Cerebellar cortex (tissue), 1 donor: Measurements from ENCODE around the gene S1PR2.
"Not testable (repeated sequence)": the region's sequence is repeated elsewhere in the genome, so short reads cannot be mapped to it uniquely, and the experiment has no call there.

ENCODE experiments used
- DNase-seq: peaks from one replicate; pipeline ENCODE4 v3.0.0-alpha.2; 2015; ENCODE audit warnings: low spot score

The S1PR2 gene

DNA sequence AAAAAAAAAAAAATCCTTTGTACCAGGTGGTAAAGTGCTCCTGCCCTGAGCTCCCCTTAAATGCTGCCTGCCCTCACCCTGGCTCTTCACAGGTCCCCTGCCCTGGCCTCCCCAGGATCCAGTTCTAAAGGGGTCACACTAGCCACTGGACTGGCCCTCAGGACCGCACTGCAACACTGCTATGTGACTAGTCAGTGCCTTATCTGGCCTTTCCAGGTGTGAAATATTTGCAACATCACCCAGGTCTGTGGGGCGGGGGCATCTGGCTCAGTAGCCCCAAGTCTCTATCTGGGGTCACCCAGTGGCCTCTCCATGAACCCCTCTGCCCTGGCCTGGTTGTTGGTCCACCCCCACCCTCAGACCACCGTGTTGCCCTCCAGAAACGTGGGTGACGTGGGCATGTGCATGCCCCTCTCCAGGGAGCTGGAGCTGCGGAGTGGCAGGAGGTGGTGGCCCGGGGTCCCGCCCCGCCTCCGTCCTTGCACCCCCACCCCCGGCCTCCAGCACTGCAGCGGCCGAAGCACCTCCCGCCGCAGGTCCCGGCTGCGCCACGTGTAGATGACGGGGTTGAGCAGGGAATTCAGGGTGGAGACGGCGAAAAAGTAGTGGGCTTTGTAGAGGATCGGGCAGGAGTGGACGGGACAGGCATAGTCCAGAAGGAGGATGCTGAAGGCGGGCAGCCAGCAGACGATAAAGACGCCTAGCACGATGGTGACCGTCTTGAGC, 7.5 kb downstream of the S1PR2 start:
- DNase-seq, result no peak

DNA sequence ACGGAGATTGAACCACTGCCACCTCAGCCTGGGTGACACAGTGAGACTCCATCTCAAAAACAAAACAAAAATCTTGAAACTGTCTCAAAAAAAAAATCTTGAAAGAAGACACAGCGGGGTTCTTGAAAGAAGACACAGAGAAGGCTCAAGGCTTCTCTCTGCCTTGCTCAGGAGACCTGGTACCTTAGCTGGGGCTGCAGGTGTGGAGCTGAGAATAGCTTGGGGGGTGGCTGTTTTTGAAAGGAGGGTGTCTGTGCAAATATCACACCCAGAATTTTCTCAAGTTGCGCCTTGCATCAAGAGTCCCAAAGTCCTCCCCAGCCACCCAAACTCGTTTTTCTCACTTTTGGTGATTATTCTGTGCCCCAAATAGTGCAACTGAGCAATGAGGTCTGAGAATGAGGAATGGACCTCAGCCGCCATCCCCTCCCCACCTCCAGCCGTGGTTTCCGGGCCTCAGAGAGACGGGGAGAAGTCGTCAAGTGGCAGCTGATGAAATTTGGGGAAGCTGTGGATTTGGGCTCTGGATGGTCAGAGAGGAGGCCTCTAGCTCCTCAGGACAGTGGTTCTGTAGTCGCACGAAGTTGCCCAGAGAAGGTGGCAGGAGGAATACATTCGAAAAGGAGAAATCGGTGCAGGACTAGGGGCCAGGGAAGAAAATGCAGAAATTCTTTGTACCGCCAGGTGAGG, 8.8 kb downstream of the S1PR2 start:
- DNase-seq, result no peak

DNA sequence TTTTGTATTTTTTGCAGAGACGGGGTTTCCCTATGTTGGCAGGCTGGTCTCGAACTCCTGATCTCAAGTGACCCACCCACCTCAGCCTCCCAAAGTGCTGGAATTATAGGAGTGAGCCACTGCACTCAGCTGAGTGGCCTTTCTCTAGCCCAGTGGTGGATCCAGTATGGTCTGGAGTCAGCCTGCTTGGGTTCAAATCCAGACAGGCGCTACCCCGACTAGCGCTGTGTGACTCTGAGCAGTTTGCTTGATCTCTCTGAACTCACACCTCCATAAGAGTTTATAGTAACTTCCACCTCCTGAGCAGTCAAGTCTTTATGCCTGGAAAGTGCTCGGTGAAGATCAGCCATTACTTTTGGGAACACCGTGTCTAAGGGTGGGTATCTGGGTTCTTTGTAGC, 10.4 kb downstream of the S1PR2 start:
- DNase-seq, result no peak

DNA sequence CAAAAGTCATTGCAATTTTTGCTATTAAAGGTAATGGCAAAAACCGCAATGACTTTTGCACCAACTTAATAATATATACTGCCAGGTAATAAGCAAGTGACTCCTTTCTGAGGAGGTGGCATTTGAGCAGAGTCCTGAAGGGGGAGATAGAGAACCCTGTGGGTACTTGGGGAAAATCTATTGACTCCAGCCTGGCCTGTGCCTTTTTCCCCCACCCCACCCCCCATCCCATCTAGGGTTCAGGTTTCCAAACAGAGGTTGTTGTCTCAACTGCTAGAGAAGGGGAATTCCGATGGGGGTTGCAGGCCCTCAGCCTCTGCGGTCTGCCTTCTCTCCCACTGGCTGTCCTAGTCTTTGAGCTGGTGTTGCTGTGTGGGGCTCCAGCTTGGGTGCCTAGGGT, 11.5 kb downstream of the S1PR2 start:
- DNase-seq, result peak; percentile 33

DNA sequence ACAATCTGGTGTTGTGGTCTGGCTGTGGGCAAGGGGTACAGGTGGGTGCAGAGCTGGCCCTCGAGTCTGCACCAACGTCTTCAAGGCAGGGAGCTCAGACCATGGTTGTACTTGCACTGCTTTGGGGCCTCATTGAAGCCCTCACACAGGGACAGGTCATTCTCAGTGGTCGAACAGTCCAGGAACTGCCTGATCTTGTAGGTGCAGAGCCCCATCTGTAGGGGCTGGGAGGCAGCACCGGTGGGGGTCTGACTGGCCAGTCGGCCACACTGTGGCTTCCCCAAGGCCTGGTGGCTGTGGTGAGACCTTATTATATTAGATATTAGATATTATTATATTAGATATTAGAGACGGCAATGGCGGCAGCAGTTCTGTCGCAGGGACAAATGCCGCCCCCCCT, 14.0 kb downstream of the S1PR2 start:
- DNase-seq, result no peak

DNA sequence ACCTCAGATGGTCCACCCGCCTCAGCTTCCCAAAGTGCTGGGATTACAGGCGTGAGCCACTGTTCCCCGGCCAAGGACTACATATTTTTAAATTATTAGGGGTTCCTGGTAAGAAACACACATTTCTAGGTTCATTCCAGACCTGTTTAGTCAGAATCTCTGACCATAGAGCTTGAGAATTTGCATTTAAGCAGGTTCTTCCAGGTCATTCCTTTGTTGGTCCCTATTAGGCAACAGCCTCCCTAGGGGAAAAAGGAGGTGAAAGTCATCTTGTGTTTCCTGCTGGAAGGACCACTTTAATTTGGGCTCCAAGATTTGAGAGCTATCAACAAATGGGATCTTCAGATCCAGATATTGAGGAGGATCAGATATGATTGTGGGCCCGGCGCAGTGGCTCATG, 16.3 kb downstream of the S1PR2 start:
- no peak for DNase-seq

DNA sequence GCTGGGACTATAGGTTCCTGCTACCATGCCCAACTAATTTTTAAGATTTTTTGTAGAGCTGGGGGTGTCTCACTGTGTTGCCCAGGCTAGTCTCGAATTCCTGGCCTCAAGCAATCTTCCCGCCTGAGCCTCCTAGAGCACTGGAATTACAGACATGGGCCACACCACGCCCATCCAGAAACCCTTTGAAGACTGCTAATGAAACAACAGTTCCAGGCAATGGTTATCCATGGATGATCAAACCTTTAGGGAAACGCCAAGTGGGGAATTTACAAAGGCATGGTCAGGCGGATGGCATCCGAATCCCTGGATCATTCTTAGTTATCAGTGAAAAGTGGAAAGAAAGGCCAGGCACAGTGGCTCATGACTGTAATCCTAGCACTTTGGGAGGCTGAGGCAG, 19.4 kb downstream of the S1PR2 start:
- no peak for DNase-seq

DNA sequence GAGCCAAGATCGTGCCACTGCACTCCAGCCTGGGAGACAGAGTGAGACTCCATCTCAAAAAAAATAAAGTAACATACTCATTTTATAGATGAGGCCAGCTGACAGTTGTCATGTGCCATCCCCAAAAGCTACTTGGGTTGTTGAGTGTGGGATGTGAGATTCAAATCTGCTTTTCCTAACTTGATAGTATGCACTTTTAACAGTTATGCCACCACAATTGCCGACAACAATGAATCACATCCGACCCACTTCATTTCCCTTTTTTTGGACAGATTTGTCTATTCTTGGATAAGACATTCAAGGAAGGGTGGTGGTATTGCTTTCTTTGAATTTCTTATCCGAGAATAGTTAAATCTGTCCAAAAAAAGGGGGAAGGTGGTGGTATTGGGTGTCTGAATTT, 20.1 kb downstream of the S1PR2 start:
- no peak for DNase-seq

DNA sequence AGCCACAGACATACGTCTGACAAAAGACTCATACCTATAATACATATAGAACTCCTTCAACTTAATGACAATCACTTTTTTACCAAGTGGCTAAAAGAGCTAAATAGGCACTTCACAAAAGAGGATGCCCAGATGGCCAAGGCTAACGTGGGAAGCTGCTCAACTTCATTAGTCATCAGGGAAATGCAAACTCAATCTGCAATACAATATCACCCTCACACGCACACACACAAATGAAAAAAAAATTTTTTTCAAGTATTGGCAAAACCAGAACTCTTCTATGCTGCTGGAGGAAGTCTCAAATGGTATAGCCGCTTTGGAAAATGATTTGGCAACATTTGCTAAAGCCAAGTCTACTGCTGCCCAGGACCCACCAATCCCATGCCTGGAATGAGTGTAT, 21.8 kb downstream of the S1PR2 start:
- no peak for DNase-seq

DNA sequence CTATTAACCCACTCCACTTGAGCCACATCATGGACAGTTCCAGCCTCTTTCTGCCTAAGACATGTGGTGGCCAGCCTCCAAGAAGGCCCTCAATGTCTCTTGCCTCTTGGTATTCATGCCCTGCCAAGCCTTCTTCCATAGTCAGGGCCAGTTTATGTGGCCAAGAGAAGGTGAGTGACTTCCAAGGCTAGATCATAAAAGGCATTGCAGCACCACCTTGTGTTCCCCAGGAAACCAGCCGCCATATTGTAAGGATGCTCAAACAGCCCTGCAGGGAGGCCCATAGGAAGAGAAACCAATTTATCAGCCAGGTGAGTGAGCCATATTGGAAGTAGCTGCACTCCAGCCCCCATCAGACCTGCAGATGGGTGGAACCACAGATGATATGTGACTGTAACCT, 24.1 kb downstream of the S1PR2 start:
- no peak for DNase-seq

DNA sequence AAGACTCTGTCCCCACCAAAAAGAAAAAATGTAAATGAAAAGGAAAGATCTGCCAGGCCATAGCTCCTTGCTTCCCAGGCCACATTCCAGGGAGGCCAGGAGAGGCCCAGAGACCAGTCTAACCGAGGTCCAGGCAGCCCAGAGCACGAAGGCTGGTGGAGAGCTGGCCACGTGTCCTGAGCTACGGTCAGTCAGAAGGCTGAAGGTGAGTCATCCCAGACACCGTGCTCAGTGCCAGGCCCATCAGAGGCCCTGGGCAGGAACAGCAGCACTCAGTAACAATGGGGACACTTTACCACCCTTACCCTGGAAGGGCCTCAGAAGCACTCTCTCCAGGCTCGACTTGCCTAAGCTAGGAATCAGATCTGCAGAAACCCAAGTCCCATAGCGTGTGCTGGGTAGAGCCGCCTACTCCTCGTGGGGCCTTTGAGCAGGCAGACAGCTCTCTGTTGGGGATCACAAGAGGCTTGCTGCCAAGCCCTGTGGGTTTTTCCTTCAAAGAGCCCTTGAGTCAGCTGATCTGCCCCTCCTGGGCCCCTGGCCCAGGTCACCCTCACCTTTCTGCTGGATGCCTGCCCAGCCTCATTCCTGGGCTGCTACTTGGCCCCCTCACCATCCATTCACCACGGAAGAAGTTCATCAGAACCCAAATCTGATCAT, 24.8 kb downstream of the S1PR2 start:
- no peak for DNase-seq

DNA sequence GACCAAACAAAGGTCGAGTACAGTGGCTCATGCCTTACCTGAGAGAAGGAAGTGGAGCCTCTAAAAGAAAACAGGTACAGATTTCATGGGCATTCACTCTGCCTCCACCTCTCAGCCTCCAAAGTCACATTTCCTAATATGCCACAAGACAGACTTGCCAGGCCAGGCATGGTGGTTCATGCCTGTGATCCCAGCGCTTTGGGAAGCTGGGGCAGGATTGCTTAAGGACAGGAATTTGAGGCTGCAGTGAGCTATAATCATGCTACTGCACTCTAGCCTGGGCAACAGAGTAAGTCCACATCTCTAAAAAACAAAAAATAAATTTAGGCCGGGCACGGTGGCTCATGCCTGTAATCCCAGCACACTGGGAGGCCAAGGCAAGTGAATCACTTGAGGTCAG, 25.5 kb downstream of the S1PR2 start:
- no peak for DNase-seq

DNA sequence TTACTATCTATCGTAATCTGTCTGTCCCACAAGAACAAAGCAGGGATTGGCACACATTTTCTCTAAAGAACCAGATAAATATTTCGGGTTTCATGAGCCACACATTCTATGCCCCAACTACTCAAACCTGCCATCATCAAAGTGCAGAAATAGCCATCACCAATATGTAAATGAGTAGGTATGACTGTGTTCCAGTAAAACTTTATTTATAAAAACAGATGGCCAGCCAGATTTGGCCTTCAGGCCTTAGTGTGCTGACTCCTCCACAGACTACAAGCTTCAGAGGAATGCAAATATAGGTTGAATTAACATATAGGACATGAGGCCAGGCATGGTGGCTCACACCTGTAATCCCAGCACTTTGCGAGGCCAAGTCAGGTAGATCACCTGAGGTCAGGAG, 27.4 kb downstream of the S1PR2 start:
- no peak for DNase-seq

DNA sequence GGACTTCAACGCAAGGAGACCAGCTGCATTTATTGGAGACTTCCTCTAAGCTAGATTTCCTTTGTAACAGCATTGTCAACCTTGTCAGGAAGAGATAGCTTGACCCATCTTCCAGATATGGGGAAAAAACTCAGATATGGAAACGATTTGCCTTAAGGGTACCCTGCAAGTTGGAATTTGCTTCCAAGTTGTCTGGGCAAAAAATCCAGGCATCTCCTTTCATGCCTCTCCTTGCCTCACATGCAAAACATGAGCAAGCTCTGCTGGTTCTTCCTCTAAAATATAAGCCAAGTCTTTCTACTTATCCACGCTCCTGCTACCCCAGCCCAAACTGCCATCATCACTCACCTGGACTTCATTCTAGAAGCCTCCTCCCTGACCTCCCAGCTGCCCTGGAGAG, 30.0 kb downstream of the S1PR2 start:
- no peak for DNase-seq

DNA sequence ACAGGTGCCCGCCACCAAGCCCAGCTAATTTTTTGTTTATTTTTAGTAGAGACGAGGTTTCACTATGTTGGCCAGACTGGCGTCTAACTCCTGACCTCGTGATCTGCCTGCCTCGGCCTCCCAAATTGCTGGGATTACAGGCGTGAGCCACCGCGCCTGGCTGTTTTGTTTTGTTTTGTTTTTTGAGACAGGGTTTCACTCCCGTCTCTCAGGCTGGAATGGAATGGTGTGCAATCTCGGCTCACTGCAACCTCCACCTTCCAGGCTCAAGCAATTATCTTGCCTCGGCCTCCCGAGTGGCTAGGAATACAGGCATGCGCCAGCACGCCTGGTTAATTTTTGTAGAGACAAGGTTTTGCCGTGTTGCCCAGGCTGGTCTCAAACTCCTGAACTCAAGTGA, 31.0 kb downstream of the S1PR2 start:
- not testable (repeated sequence) for DNase-seq

DNA sequence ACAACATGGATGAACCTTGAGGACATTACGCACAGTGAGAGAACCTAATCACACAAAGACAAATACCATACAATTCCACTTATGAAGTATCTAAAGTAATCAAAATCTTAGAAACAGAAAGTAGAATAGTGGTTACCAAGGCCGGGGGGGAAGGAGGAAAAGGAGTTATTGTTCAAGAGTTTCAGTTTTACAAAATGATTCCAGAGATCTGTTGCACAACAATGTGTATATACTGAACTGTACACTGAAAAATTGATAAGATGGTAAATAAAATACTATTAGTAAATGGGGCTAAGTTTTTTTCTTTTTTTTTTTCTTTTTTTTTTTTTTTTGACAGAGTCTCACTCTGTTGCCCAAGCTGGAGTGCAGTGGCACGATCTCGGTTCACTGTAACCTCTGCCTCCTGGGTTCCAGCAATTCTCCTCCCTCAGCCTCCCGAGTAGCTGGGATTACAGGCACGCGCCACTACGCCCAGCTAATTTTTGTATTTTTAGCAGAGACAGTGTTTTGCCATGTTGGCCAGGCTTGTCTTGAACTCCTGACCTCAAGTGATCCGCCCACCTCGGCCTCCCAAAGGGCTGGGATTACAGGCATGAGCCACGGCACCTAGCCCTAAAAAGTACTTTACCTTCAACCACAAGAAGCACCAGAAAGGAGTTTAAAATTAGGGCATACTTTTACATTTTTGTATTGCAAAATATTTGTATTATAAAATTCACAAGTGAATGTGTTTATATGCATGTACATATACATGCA, 32.1 kb downstream of the S1PR2 start:
- not testable (repeated sequence) for DNase-seq

DNA sequence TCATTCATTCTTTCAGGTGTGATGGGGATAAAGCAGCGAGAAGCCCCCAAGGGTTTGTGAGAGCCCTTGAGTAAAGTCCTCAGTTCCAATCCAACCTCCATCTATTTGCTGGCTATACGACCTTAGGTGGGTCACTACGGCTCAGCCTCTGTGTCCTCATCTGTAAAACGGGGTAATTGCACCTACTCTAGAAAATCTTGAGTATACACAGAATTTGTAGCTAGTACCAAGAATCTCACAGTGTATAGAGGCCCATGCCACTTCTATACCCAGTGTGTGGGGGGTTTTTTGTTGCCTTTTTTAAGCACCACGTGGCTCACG, 36.0 kb downstream of the S1PR2 start:
- DNase-seq, result no peak

DNA sequence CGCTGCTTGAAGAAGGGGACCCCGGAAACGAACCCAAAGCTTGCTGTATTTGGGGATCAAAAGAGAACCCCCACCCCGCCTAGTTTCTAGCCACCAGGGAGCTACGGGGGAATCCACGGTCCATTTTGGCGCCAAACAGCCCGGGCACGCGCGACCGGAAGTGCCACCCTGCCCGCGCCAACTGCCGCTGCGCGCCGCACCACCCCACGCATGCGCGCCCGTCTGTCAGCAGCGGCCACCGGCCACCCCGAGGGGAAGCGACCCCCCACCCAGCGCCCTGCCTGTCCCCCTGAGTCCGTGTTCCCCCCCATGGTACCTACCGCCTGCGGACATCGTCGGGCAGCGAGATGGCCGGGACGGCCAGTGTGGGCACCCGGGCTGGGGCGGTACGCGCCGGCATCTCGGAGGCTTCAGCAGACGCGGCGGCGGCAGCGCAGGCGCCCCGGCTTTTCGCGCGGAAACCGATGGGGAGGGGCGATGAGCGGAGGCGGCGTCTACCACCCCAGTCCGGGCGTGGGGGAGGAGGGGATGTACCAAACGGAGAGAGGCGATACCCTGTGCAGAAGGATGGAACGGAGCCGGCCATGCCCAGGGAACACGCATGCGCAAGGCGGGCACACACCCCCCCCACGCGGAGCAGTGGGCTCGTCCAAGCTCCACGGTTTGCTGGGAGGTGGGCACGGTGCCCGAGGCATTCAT, 36.5 kb downstream of the S1PR2 start, which contains the start of gene DNMT1:
Gene DNMT1 (minus strand): TSS at position 454 of the 699 bp plus-strand sequence. CDS start 54 bp downstream, at position 400.
- peak; percentile 97 for DNase-seq

DNA sequence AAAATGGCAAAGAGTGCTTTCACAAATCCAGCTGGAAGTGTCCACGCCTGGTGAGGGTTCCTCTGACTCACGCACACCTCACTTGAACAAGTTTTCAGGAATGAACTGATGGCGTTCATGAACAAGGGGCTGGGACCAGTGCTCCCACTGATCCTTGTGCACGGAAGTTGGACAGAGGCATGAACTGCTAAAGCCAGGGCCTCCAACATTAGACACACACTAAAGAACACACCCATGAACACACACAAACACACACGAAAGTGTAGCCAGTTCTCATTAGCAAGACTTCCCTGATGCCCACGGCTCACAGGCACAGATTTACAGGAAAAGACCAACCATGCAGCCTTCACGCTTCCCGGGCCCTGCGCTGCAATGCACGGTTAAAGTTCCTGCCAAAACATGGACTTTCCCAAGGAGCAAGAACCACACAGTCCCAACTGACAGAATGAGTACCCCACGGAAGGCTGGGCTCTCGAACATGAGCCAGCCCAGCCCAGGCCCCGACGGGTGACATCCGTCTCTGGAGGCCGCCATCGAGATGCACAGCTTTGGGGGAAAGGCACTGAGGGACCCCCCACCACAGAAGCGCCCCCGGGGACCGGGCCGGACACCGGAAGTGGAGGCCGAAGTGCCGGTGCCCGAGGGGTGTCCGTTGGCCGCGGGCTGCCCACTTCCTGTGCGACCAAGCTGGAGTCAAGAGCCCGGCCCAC, 37.2 kb downstream of the S1PR2 start:
- DNase-seq, result no peak

DNA sequence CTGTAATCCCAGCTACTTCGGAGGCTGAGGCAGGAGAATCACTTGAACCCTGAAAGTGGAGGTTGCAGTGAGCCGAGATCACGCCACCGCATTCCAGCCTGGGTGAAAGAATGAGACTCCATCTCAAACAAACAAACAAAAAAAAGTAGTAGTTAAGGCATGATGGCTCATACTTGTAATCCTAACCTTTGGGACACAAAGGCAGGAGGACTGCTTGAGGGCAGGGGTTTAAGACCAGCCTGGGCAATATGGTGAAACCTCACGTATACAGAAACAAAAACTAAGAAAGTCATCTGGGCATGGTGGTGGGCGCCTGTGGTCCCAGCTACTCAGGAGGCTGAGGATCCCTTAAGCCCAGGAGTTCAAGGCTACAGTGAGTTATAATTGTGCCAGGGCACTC, 38.2 kb downstream of the S1PR2 start:
- no peak for DNase-seq

DNA sequence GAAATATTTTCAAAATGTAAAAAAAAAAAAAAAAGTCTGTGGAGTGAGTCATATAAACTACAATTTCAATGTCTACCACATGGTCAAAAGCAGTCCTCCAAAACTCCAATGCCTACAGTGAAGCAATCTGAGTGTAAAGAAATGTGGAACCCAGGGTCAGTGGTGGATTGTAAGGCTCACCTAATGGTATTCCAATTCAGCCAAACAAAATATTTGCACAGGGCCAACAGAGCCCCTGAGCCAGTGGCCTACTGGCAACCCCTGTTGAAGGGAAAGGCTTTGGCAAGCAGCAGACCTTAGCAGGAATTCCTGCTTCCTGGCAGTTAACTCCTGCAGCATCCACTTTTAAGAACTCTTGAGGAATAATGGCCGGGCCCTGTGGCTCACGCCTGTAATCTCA, 39.8 kb downstream of the S1PR2 start:
- DNase-seq, result no peak
